ENCODE measurements around the gene TUBB2A. TPM values are rescaled to one million over a fixed set of nuclear protein-coding genes. Genes with fewer than 3 reads are reported as not detected.
"Not testable (repeated sequence)": the region's sequence is repeated elsewhere in the genome, so short reads cannot be mapped to it uniquely, and the experiment has no call there.

The TUBB2A gene
- total RNA-seq, 1 donor from 2014 or later = 45.6 TPM

- DNase-seq (ENCODE audit: low read depth, low spot score) = no peak
Measured at GRCh38 chr6:3181105-3181504, 23.8 kb upstream of the TUBB2A start.

GRCh38 chr6:3179945-3180344, 22.6 kb upstream of the TUBB2A start:
- not testable (repeated sequence) for DNase-seq (ENCODE audit: low read depth, low spot score)

GRCh38 chr6:3178666-3179065, 21.3 kb upstream of the TUBB2A start:
- DNase-seq (ENCODE audit: low read depth, low spot score) = not testable (repeated sequence)

GRCh38 chr6:3176562-3177355, 19.4 kb upstream of the TUBB2A start:
- peak; percentile 47 for DNase-seq (ENCODE audit: low read depth, low spot score)

GRCh38 chr6:3175715-3176402, 18.5 kb upstream of the TUBB2A start:
- no peak for DNase-seq (ENCODE audit: low read depth, low spot score)

GRCh38 chr6:3173636-3174089, 16.3 kb upstream of the TUBB2A start:
- DNase-seq (ENCODE audit: low read depth, low spot score) = not testable (repeated sequence)

GRCh38 chr6:3172789-3173188, 15.4 kb upstream of the TUBB2A start:
- DNase-seq (ENCODE audit: low read depth, low spot score) = not testable (repeated sequence)

- not testable (repeated sequence) for DNase-seq (ENCODE audit: low read depth, low spot score)
Measured at GRCh38 chr6:3171313-3172175, 14.2 kb upstream of the TUBB2A start.

- DNase-seq (ENCODE audit: low read depth, low spot score) = not testable (repeated sequence)
Measured at GRCh38 chr6:3170676-3171075, 13.3 kb upstream of the TUBB2A start.

GRCh38 chr6:3168046-3168445, 10.7 kb upstream of the TUBB2A start:
- DNase-seq (ENCODE audit: low read depth, low spot score) = not testable (repeated sequence)

GRCh38 chr6:3166535-3167225, 9.3 kb upstream of the TUBB2A start:
- not testable (repeated sequence) for DNase-seq (ENCODE audit: low read depth, low spot score)

- DNase-seq (ENCODE audit: low read depth, low spot score) = no peak
Measured at GRCh38 chr6:3165631-3166534, 8.5 kb upstream of the TUBB2A start.

GRCh38 chr6:3164388-3164787, 7.0 kb upstream of the TUBB2A start:
- no peak for DNase-seq (ENCODE audit: low read depth, low spot score)

- DNase-seq (ENCODE audit: low read depth, low spot score) = no peak
Measured at GRCh38 chr6:3163248-3163594, 5.9 kb upstream of the TUBB2A start.

- DNase-seq (ENCODE audit: low read depth, low spot score) = no peak
Measured at GRCh38 chr6:3162565-3163247, 5.4 kb upstream of the TUBB2A start.

GRCh38 chr6:3162067-3162497, 4.7 kb upstream of the TUBB2A start:
- no peak for DNase-seq (ENCODE audit: low read depth, low spot score)

- DNase-seq (ENCODE audit: low read depth, low spot score) = no peak
Measured at GRCh38 chr6:3159805-3160781, 2.7 kb upstream of the TUBB2A start.

Data from pulmonary artery endothelial cell (primary cell).